GM19467 (cell line): ENCODE results near the gene IRF2.

Experiments
- ATAC-seq: cut with Tn5 transposase; IDR thresholded peaks from one replicate; pipeline ENCODE4 v1.9.1; 2021; ENCODE audit warnings: mild to moderate bottlenecking, moderate library complexity; ENCODE audit not compliant: unreplicated experiment

IRF2 gene

DNA sequence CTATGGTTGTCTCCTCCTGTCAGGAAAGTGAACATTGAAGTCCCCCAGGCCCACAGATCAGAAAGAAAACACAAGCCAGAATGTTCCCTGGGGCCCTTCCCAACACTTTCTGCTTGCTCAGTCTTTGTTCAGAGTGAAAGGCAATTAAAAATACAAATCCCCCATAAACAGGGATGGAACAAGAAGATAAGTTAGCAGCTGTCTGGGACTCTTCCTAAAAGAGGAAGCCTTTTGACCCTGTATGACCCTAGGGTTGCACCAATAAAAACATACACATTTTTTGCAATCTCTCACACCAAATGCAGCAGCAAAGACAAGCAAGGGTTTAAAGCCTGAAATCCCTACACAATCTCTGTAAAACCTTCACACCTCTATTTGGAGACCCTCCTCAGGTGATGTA is 22.6 kb downstream of the IRF2 start:
- no peak for ATAC-seq

DNA sequence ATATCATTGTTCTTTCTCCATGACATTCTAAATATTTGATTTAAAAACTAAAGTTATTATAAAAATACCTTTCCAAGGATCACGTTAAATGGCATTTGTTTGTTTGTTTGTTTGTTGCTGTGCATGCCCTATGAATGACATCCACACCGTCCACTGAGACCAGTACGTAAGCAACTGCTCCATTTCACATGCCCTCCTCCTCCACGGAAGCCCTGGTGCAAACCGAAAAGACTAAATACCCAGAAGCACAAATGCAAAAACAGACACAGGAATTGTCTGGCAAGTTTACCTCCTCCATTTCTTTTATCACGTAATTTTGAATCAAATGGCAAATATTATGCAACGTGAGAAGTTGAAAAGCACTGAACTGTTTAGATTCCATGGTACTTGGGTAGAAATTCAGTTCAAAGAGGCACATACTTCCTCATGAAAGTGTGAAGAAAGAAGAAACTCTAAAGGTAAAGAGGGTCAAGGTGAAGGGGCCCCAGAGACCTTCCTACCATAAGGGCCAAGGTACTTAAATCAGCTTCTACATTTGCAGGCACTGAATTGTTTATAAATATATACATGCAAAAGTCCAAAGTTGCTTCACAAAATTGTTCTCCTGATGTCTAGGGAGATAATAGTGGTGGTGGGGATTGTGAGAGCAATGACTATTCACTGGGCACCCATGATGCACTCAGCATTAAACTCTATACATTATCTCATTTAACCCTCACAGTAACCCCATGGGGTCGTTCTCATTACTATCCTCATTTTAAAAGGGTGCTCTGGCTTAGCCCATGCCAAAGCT is 23.4 kb downstream of the IRF2 start:
- no peak for ATAC-seq

DNA sequence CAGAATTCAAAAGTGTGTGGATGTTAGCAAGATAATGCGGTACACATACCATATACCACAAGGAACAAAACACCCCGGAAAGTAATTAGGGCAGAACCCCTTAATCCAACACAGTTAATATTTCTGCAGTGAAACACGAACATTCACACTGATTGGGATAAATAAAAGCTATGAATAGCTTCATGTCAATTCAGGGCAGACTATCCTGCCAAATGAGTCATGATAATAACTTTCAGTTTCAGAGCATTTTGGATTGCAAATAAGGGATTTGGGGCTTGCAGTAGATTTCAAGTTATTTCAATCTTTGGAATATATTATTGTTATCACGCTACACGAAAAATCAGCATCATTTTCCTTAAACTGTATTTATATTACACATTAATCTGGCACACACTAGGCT is 24.3 kb downstream of the IRF2 start:
- ATAC-seq: no peak

DNA sequence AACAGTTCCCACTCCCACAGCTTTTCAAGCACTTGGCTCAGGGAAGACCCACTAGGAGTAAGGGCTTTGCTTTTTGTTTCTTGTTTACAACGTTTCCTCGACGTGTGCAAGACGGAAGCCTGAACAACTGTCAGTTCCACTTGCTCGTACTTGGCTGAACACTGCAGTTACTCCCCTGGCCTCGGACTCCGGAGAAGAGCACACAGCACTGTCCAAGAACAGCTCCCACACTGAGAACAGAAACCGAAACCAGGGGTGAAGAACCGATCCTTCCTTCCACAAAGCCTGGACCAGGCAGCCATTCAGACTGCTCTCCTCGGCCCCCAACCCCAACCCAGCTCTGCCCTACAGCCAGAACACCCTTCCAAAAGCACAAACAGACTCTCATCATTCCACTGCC is 25.5 kb downstream of the IRF2 start:
- ATAC-seq: no peak

DNA sequence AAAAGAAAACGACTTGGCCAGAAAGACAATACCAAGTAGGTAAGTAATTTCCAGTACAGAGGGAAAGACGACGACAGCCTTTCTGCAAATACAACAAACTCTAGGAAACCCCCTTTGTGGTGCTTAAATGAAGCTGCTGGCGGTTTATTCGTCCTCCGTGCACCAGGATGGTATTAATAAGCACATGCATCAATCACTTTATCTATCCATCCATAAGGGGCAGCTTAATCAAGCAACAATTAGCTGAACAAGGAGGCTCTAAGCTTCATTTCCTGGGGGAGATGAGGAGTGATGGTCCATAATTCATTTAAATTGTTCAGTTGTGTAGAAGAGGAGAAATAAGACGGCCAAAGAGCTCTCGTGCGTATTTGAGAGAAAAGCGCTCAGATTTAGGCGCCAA is 26.2 kb downstream of the IRF2 start:
- no peak for ATAC-seq

DNA sequence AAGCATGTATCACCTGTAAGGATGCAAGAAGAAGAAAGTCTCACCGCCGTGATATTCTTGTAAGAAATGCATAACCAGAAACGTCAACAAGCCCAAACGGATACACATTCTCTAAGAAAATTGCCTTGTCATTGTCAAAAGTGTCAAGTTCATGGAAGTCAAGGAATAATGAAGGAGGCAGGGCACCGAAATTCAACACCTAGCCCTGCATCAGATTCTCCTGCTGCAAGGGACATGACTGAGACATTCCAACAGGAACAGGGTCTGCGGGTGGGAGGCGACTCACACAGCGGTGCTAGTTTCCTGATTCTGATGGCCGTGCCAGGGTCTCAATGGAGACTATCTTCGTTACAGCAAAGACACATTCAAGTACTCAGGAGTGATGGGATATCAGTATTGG is 26.7 kb downstream of the IRF2 start:
- ATAC-seq: no peak

DNA sequence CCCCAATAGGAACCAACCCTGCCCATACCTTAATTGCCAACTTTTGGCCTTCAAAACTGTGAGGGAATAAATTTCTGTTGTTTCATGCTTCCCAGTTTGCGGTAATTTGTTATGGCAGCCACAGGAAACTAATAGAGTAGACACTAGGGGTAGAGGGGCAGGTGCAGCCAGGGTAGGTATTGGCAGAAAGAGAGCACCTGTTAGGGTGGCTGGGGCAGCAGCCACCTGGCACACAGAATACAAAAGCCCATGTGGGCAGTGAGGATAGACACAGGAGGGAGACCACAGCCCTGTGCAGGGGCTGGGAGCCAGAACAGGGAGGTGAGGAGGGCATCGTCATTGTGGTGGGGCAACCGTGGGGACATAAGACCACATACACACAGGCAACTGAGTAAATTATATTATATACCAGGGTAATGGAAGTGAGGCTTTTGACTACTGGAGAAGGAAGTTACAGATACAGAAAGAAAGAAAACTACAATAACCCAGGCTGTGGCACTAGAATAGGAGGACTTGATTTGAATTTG is 28.2 kb downstream of the IRF2 start:
- no peak for ATAC-seq

DNA sequence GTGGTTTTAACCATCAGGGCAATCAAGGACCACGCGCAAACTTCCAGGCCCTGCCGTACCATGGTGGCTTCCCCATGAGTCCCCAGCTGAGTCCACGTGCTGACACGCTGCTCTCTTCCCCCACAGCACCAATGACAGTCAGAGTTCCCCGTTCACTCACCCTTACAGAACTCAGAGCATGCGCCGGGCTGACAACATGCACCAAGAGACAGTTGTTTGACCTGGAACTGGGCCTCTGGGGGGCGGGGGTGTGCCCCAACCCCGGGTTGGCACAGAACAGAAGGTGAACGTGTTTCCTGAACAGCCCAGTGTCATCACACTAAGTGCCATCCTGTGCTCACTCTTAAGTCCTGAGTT is 29.4 kb downstream of the IRF2 start:
- no peak for ATAC-seq

DNA sequence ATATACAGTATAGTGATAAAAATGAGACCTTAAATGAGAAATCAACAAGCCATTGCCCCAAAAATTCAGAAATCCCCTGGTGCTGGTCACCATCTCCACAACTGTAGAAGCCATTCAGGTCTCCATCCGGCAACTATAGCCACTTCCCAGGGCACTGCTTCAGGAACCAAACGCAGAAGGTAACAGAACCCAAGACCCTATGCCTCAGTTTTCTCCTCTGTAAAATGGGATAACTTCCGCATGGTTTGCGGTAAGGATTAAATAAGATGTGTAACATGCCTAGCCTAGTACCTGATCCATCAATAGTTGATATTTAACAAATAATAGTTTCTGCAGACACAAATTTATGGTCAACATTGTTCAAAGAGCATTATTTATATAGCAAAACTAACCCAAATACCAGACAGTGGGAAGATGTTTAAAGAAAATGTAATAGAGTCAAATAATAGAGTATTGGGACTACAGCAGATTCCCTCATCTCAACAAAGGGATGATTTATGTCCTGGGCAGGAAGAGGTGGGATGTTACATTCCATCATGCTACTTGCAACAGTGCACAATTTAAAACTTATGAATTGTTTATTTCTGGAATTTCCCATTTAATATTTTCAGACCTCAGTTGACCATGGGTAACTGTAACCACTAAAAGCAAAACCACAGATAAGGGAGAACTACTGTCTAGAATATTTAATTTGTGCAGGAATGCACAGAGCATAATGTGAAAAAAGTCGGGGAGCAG is 30.0 kb downstream of the IRF2 start:
- ATAC-seq: no peak

DNA sequence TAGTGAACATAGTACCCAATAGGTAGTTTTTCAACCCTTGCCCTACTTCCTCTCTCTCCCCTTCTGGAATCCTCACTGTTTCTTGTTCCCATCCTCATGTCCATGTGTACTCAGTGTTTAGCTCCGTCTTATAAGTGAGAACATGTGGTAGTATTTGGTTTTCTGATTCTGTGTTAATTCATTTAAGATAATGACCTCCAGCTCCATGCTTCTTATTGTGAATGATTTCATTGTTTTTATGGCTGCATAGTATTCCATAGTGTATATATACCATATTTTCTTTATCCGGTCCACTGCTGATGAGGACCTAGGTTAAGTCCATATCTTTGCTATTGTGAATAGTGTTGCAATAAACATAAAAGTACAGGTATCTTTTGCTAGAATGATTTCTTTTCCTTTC is 31.0 kb downstream of the IRF2 start:
- no peak for ATAC-seq

DNA sequence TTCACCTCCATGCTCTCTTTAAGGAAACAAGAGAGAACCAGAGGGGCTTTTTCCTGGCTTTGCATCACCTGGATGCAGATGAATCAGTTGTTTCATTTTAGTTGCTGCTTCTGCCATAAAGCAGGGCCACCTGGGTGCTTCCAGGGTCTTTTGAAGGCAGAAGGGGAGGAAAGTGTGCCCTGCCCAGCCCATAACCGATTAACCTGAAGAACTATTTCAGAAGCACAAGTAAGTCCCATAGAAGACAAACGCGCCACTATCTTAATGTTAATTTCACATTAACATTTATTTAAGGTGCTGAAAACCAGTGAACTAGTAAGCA is 32.1 kb downstream of the IRF2 start:
- ATAC-seq: no peak

DNA sequence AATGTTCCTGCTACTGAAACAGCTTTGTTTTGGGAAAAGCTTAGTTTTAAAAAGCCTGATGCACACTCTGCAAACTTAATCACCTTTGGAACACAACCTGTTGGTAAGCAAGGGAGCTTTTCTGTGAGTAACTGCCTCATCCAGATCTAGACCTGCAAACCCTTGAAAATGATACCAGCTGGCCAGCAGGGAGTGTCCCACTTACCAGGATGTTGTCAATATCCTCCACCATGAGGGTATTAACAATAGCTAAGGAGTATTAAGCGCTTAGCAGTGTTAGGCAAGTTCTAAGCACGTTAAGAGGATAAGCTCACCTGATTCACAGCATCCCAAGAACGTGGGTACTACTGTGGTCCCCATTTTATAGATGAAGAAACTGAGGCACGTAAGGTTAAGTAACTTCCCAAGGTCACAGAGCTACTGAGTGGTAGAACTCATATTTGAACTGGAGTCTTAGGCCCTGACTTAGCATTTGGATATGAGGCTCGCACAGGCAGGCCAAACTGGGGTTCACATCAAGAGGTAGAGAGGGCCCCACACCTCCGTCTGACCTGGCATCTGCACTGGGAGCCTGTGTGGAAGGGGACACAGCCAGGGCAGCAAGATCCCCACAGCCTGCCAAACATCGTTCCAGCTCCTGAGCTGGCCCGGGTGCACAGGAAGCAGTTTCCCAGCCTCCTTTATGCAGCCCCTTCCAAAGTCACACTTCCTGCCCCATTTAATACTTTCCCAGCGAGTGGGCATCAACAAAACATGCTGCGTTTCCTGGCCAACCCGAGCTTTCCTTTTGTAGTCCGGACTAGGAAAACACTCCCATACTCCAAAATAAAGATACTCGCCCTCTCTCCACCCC is 32.7 kb downstream of the IRF2 start:
- no peak for ATAC-seq

DNA sequence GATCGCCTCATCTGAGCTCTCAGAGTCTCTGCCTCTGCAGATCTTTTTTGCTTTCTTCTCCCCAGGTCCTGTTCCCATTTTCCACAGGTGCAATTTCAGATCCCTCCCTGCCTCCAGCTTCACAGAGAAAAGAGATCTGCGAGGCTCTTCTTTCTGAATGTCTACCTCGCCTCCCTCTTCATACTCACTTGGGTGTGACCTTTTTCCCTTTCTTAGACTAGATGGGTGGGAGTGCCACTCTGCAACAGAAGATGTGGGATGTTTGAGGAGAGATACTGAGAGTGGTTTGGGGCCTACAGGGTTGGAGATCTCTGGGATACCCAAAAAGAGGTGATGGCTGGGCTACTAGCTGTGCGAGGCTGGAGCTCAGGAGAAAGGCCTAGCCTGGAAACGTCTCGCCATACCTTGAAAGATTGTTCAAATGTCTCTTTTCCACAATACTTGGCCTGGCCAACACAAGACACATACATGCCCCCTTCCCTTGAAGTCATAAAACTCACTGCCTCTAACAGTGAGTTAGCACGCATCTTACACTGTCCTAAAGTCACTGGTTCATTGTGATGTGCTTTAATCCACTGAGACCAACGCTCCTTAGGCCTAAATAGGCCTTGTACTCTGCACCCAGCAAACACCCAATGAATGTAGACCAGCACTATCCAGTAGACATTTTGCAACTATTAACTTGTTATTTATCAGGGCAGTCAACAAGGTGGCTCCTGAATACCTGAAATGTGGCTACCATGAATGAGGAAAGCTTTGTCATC is 33.6 kb downstream of the IRF2 start:
- no peak for ATAC-seq

DNA sequence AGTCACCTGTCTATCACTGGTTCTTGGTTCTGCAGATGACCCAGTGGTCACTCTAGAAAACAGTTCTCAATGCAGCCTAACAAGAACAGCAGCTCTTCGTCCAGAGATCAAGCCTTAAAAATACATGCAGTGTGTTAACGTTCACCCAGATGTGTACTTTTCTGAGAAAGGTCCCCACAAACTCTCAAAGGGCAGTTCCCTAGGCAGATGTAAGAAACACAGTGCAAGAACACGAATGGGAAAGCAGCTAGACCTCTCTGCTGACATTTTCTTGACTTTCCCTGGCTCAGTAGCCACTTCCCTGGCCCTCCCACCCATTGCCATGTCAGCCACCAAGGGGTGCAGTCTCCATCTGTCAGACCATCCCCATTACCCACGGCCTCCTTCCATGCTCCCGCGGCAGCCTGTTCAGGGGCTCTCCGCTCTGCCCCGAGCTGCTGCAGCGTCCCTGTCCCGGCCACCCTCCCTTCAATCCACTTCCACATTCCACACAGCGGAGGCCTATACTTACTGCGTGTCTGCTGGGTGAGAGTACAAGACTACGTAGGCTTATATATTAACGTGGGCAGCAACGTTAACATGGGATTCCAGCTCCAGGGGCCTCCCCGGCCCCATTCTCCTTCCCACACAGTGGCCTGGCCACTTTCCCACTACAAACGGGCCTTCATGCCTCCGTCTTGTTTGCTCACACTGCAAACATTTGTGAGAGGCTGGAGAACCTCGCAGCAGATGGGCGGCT is 34.3 kb downstream of the IRF2 start:
- ATAC-seq: no peak

DNA sequence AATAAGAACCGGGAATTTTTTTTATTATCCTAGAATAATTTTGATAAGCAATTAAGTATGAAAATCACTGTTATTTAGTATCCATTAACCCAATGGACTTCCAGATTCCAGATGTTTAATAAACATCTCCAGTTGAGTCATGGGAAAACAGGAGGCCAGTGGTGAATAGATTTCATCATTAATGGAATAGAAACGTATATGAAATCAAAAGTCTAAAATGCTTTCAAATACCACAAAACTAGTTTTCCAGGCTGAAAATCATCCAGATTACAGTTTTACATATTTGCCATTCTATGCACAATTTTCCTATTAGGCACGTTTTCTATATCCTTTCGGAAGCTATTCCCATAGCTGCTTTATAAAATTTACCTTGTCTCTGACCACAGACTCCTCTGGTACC is 35.0 kb downstream of the IRF2 start:
- no peak for ATAC-seq

DNA sequence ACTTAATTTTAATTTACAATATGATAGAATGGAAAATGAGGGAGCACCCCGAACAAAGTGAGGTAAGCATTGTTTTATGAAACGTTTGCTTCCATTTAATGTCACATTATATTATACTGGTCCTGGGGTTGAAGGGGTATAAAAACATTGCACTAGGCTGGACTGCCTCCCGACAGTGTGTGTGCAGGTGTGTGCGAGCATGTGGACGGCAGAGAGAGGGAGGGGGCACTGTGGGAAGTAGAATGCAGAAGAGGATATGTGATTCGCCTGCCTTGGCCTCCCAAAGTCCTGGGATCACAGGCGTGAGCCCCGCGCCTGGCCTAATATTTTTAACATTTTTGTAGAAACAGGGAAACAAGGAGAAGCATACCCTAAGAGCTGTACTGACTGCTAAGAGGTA is 36.0 kb downstream of the IRF2 start:
- no peak for ATAC-seq

DNA sequence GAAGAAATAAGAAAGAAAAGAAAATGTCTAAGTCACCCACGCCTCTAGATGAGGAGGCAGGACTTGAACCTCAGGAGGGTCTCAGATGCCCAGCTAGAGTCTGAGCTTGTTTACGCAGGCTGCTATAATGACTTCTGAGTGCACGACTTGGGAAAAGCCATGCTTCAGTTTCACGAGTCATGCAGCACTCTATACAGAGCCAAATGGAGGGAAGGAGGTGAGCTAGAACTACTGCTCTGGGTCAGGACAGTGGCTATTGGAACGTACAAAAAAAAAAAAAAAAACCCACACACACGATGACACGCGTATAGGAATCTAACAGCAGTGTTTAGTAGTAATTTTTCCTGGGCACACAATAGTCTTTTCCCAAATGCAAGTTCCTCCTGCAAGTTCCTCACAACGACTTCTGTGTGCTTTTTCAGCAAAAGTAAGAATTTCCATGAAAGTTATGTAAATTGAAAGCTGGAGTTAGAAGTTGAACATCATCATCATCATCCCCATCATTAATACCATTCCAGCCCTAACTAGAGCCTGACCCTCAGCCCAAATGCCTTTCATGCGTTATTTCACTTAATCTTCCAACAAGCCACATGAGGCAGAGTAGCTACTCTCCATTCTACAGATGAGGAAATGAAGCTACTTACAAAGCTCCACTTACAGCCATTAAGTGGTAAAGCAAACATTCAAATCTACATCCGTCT is 36.6 kb downstream of the IRF2 start:
- no peak for ATAC-seq

DNA sequence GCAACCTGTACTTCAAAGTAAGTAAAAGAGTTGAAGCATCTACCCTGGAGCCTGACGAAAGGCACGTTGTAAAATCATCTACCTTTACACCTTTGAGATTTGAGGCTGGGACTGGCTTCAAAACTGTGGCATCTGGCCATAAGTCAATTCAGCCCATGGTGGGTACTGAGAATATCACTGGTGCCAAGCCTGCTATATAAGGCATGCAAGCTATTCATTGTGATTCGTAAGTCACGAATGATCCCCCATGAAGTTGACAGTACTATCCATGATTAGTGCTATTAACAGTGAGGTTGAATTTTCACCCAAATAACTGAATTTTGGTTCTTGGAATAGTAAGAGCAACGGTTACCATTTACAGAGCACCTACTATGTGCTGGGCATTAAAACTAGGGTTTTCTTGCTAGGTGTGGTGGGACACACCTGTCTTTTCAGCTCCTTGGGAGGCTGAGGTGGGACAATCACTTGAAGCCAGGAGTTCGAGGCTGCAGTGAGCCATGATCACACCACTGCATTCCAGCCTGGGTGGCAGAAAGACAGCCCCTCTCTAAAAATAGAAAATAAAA is 39.8 kb downstream of the IRF2 start:
- ATAC-seq: no peak

DNA sequence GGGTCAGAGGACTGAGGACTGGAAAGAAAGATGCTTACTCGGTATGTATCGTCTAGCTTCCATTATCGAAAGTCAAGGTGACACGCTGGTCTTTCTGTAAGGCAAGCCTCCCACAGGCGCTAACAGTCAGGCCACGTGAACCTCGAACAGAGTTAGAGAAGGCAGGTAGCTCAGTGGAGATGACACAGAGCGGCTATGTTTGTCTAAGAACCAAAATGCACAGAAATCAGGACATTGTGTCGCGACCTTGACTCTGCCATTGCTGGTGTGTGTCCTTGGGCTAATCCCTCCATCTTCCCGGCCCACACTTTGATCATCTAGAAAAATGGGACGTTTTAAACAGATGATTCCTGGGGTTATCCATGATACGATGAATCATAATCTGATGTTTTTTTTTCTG is 40.3 kb downstream of the IRF2 start:
- ATAC-seq: no peak
